Liver (tissue), 9 donors: ENCODE results near the gene TMEM164. TPM values are rescaled to one million over a fixed set of nuclear protein-coding genes. Genes with fewer than 3 reads are reported as not detected.

Experiments
- DNase-seq: peaks from one replicate; pipeline ENCODE4 v3.0.0-alpha.2; 2017; ENCODE audit warnings: low spot score
- H3K27ac ChIP-seq, 2 donors: one replicate each; pipeline ENCODE4 v1.7.0; 2013; ENCODE audit warnings: inconsistent platforms in 2 of 2, low read length in 2 of 2, control low read depth in 1 of 2, low read depth in 1 of 2, mild to moderate bottlenecking in 1 of 2
- H3K27me3 ChIP-seq, 4 donors: one replicate each; pipeline versions ENCODE4 v1.6.1 to v1.7.0; 2013; ENCODE audit warnings: low read length in 3 of 4, inconsistent platforms in 1 of 4, mild to moderate bottlenecking in 1 of 4, moderate library complexity in 1 of 4; ENCODE audit not compliant: control insufficient read depth in 4 of 4, insufficient read depth in 4 of 4
- H3K36me3 ChIP-seq, 4 donors: one replicate each; pipeline versions ENCODE4 v1.6.1 to v1.7.0; 2013; ENCODE audit warnings: low read length in 3 of 4, mild to moderate bottlenecking in 3 of 4, low read depth in 1 of 4, moderate library complexity in 1 of 4; ENCODE audit not compliant: control insufficient read depth in 4 of 4, insufficient read depth in 3 of 4
- H3K4me1 ChIP-seq, 4 donors: one replicate each; pipeline versions ENCODE4 v1.6.1 to v1.7.0; 2013; ENCODE audit warnings: low read length in 3 of 4, mild to moderate bottlenecking in 3 of 4, moderate library complexity in 1 of 4; ENCODE audit not compliant: control insufficient read depth in 4 of 4, insufficient read depth in 4 of 4
- H3K4me3 ChIP-seq, 3 donors: one replicate each; pipeline versions ENCODE4 v1.6.1 to v1.7.0; 2013; ENCODE audit warnings: low read length in 3 of 3, control low read depth in 1 of 3, low read depth in 1 of 3, mild to moderate bottlenecking in 1 of 3
- H3K9ac ChIP-seq, 2 donors: one replicate each; pipeline ENCODE4 v1.7.0; 2013; ENCODE audit warnings: low read length in 2 of 2, mild to moderate bottlenecking in 2 of 2, moderate library complexity in 2 of 2, control low read depth in 1 of 2, low read depth in 1 of 2
- H3K9me3 ChIP-seq, 4 donors: one replicate each; pipeline versions ENCODE4 v1.6.1 to v1.7.0; 2013; ENCODE audit warnings: low read length in 3 of 4; ENCODE audit not compliant: control insufficient read depth in 4 of 4
- ATF3 ChIP-seq: IDR thresholded peaks from 2 replicates; pipeline ENCODE4 v1.6.1; 2016; ENCODE audit warnings: antibody characterized with exemption
- EGR1 ChIP-seq, 2 donors: IDR thresholded peaks; 2 replicates each; pipeline ENCODE4 v1.6.1; 2016 to 2018; ENCODE audit warnings: antibody characterized with exemption in 2 of 2, low read depth in 2 of 2
- FOXA1 ChIP-seq: IDR thresholded peaks from 2 replicates; pipeline ENCODE4 v1.6.1; 2016; ENCODE audit warnings: antibody characterized with exemption
- GABPA ChIP-seq, 2 donors: IDR thresholded peaks in 1 of 2; conservative IDR thresholded peaks in 1 of 2; 2 replicates each; pipeline ENCODE4 v1.6.1; 2016; ENCODE audit warnings: antibody characterized with exemption in 2 of 2, mild to moderate bottlenecking in 1 of 2, moderate library complexity in 1 of 2
- HNF4A ChIP-seq, 2 donors: conservative IDR thresholded peaks; 2 replicates each; pipeline ENCODE4 v1.6.1; 2016; ENCODE audit warnings: antibody characterized with exemption in 2 of 2, mild to moderate bottlenecking in 2 of 2
- HNF4G ChIP-seq: IDR thresholded peaks from 2 replicates; pipeline ENCODE4 v1.6.1; 2016; ENCODE audit warnings: antibody characterized with exemption
- NR2F2 ChIP-seq: IDR thresholded peaks from 2 replicates; pipeline ENCODE4 v1.6.1; 2016; ENCODE audit warnings: antibody characterized with exemption
- RAD21 ChIP-seq, 2 donors: IDR thresholded peaks; 2 replicates each; pipeline ENCODE4 v1.6.1; 2016; ENCODE audit warnings: antibody characterized with exemption in 2 of 2, mild to moderate bottlenecking in 2 of 2
- RXRA ChIP-seq, 2 donors: IDR thresholded peaks; 2 replicates each; pipeline ENCODE4 v1.6.1; 2017 to 2018; ENCODE audit warnings: antibody characterized with exemption in 2 of 2, mild to moderate bottlenecking in 1 of 2
- SP1 ChIP-seq: IDR thresholded peaks from 2 replicates; pipeline ENCODE4 v1.6.1; 2018; ENCODE audit warnings: antibody characterized with exemption, mild to moderate bottlenecking
- TAF1 ChIP-seq: conservative IDR thresholded peaks from 2 replicates; pipeline ENCODE4 v1.6.1; 2016; ENCODE audit warnings: antibody characterized with exemption, mild to moderate bottlenecking
- YY1 ChIP-seq: IDR thresholded peaks from 2 replicates; pipeline ENCODE4 v1.6.1; 2016; ENCODE audit warnings: antibody characterized with exemption, mild to moderate bottlenecking
- WGBS: extraction: QIAGEN DNeasy Blood & Tissue Kit; methylation state at CpG from one replicate; pipeline ENCODE4 v1.1.7; 2013; 5-methylcytosine and 5-hydroxymethylcytosine counted together
- polyA plus RNA-seq, 2 donors: library from polyadenylated mRNA; stranded (reverse) in 1 of 2; unstranded in 1 of 2; fragments of 200-250 nt in 1 of 2; fragments of >200 nt in 1 of 2; fragmentation: Nextera tagmentation in 1 of 2; extraction: Ambion mirVana in 1 of 2; gene quantifications; one replicate each; pipeline versions ENCODE4 v1.2.1 to v1.2.3, GENCODE V29; 2013 to 2015
- total RNA-seq, 2 donors: library from RNA; depleted of rRNA; stranded (reverse); fragments of >200 nt; gene quantifications; one replicate each; pipeline ENCODE4 v1.2.3, GENCODE V29; 2014
- TF ChIP-seq, protein P1 (sequence below): IDR thresholded peaks from 2 replicates; pipeline ENCODE4 v1.6.1; 2016; ENCODE audit warnings: antibody characterized with exemption
- TF ChIP-seq, protein P2 (sequence below): IDR thresholded peaks from 2 replicates; pipeline ENCODE4 v1.6.1; 2016; ENCODE audit warnings: antibody characterized with exemption
- donor health status: healthy.
- donor health status: healthy.
- donor health status: healthy.
- donor health status: healthy.
- donor health status: healthy.

Gene TMEM164
- total and polyA plus RNA-seq, 4 donors, result 0.40 to 8.5 (median 2.9) TPM

- peaks cover 0 to 2% (median 0%) of the 10 kb centered on the region in 4 donors for H3K36me3 ChIP-seq
- TF ChIP-seq RAD21 (IDR thresholded peaks at IDR 0.05) (no peak), NR2F2 (no peak), HNF4G (no peak), FOXA1 (no peak), TAF1 (no peak)
- H3K4me3 ChIP-seq, result no peak overlapping the region
- H3K9ac ChIP-seq, result no peak overlapping the region
- no peaks in the 10 kb centered on the region for H3K4me1 ChIP-seq
- no peaks in the 10 kb centered on the region for H3K9me3 ChIP-seq
- 97% methylated on average over 4 of the region's 4 CpGs for WGBS
- H3K27ac ChIP-seq, result no peak overlapping the region
- peaks cover 0 to 3% (median 0%) of the 10 kb centered on the region in 4 donors for H3K27me3 ChIP-seq
- no peak for DNase-seq
These were observed 111.4 kb downstream of the TMEM164 start for GRCh38 chrX:110114260-110114776.

GRCh38 chrX:110116066-110116980 lies 113.4 kb downstream of the TMEM164 start:
- no peak overlapping the region for H3K4me3 ChIP-seq
- H3K4me1 ChIP-seq, result no peaks in the 10 kb centered on the region
- no peaks in the 10 kb centered on the region for H3K9me3 ChIP-seq
- no peak overlapping the region for H3K9ac ChIP-seq
- WGBS, result 67% methylated on average over 4 of the region's 4 CpGs
- no peak for DNase-seq
- H3K36me3 ChIP-seq, result peaks cover 0 to 2% (median 0%) of the 10 kb centered on the region in 4 donors
- TF ChIP-seq GABPA (IDR thresholded peaks at IDR 0.05 in 1 of 2, conservative IDR thresholded peaks at IDR 0.05 in 1 of 2) (no peak), TAF1 (no peak), YY1 (no peak), HNF4G (no peak), SP1 (no peak), FOXA1 (no peak), RXRA (IDR thresholded peaks at IDR 0.05) (no peak), HNF4A (conservative IDR thresholded peaks at IDR 0.05) (no peak), ATF3 (no peak)
- TF ChIP-seq, protein P1, sequence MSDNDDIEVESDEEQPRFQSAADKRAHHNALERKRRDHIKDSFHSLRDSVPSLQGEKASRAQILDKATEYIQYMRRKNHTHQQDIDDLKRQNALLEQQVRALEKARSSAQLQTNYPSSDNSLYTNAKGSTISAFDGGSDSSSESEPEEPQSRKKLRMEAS, result no peak
- TF ChIP-seq, protein P2, sequence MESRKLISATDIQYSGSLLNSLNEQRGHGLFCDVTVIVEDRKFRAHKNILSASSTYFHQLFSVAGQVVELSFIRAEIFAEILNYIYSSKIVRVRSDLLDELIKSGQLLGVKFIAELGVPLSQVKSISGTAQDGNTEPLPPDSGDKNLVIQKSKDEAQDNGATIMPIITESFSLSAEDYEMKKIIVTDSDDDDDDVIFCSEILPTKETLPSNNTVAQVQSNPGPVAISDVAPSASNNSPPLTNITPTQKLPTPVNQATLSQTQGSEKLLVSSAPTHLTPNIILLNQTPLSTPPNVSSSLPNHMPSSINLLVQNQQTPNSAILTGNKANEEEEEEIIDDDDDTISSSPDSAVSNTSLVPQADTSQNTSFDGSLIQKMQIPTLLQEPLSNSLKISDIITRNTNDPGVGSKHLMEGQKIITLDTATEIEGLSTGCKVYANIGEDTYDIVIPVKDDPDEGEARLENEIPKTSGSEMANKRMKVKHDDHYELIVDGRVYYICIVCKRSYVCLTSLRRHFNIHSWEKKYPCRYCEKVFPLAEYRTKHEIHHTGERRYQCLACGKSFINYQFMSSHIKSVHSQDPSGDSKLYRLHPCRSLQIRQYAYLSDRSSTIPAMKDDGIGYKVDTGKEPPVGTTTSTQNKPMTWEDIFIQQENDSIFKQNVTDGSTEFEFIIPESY, result no peak
- H3K27ac ChIP-seq, result no peak overlapping the region
- H3K27me3 ChIP-seq, result peaks cover 0 to 3% (median 0%) of the 10 kb centered on the region in 4 donors

- Histone ChIP-seq H3K27ac (no peak overlapping the region), H3K4me3 (no peak overlapping the region), H3K9me3 (no peaks in the 10 kb centered on the region), H3K9ac (no peak overlapping the region), H3K27me3 (peaks cover 0 to 3% (median 0%) of the 10 kb centered on the region in 4 donors), H3K36me3 (no peaks in the 10 kb centered on the region), H3K4me1 (no peaks in the 10 kb centered on the region)
- WGBS, result 88% methylated on average over 4 of the region's 4 CpGs
- TF ChIP-seq EGR1 (IDR thresholded peaks at IDR 0.05; ENCODE audit: low read depth in 2 of 2) (no peak), RXRA (IDR thresholded peaks at IDR 0.05) (no peak)
- no peak for DNase-seq
These were observed 115.6 kb downstream of the TMEM164 start for GRCh38 chrX:110118530-110118929.
